HG03060 (cell line): ENCODE measurements around the gene MUC20.
"Not testable (repeated sequence)": the region's sequence is repeated elsewhere in the genome, so short reads cannot be mapped to it uniquely, and the experiment has no call there.

Experiments
- ATAC-seq: cut with Tn5 transposase; IDR thresholded peaks from one replicate; pipeline ENCODE4 v1.9.1; 2021; ENCODE audit warnings: low read depth, moderate number of reproducible peaks; ENCODE audit not compliant: unreplicated experiment

The MUC20 gene

DNA sequence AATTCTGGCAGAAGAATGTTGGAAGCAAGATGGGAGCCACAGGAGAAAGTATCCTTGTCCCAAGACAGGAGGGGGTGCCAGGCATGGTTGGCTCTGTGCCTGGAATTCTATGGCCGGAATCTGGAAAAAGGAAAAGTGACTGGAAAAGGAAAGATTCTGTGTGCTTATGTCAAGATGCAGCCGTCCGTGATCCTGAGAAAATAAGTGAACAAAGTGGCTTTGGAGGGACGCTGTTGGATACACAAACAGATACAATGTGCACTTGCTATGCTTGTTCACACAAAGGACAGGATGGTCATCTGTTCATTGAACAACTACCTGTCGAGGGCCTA lies 28.5 kb upstream of the MUC20 start:
- no peak for ATAC-seq

DNA sequence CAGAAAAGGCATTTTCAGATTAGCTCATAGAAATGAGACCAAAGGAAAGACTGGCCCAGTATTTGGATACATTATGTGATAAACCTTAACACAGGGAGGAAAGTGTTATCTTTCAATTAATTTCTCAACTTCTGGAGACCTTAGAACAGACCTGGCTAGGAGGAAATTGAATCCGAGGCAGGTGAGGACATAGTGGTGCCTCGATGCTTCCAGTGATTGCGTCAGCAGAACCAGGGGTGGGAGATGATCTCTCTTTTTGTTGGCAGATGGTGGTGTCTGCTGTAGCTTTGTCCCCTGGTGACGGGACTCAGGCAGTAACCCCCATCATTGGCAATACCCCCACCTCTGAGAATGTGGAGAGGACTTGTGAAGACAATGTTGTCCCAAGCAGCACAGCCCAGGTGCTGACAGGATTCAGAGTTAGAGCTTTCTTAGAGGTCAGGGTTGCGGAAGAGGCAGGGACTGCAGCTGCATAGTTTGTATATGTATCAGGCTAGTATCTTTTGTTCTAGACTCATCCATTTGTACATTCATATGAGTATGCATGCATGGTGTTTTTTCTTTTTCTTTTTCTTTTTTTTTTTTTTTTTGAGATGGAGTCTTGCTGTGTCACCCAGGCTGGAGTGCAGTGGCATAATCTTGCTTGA lies 27.9 kb upstream of the MUC20 start:
- no peak for ATAC-seq

DNA sequence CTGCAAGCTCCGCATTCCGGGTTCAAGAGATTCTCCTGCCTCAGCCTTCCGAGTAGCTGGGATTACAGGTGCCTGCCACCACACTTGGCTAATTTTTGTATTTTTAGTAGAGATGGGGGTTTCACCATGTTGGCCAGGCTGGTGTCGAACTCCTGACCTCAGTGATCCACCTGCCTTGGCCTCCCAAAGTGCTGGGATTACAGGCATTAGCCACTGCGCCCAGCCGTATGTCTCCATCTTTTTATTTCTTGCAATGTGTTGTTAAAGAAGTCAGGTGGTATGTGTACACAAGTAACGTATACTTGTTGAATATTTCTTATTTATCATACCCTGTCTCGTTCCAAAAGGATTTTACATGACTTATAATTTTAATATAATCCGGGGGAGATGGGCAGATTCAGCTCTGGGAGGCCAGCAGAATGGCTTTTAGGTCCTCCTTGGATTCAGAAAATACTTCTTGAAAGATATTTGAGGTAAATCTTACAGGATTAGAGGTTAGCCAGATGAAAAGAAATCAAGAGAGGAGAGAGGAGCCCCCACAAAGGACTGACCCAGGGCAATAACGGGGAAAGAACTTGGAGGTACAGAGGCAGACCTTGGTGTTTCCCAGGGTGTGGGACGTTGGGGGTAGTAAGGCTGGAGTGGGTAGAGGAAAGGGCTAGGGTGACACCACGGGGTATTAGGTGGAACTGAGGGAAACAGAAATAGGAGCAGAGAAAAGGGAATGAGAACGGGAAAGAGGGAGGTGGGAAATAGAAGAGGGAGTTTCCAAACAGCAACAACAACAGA lies 27.2 kb upstream of the MUC20 start:
- no peak for ATAC-seq

DNA sequence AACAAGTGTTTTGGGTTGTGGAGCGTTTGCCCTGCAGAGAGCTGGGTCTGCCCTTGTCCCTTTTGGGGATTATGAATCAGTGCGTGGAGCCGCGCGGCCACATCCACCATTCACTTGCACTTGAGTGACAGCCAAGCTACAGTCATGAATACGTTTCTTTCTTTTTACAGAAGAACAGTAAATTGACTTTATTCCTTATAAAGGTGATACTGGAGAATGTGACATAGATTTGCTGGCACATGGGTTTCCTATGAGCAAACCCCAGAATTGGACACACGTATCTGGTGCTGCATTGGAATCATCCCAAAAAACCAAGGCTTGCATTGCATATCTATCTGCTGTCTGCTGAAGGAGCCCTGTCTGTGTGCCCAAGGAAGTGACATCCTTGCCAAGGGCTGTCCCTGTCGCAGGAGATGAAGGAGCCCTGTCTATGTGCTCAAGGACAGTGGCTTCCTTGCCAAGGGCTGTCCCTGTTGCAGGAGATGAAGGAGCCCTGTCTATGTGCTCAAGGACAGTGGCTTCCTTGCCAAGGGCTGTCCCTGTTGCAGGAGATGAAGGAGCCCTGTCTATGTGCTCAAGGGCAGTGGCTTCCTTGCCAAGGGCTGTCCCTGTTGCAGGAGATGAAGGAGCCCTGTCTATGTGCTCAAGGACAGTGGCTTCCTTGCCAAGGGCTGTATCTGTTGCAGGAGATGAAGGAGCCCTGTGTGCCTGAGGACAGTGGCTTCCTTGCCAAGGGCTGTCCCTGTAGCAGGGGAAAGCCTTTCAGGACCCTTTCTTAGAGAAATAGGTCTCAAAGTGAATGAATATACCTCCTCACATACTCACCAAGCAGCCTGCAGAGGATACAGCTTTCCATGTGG lies 26.3 kb upstream of the MUC20 start:
- not testable (repeated sequence) for ATAC-seq

DNA sequence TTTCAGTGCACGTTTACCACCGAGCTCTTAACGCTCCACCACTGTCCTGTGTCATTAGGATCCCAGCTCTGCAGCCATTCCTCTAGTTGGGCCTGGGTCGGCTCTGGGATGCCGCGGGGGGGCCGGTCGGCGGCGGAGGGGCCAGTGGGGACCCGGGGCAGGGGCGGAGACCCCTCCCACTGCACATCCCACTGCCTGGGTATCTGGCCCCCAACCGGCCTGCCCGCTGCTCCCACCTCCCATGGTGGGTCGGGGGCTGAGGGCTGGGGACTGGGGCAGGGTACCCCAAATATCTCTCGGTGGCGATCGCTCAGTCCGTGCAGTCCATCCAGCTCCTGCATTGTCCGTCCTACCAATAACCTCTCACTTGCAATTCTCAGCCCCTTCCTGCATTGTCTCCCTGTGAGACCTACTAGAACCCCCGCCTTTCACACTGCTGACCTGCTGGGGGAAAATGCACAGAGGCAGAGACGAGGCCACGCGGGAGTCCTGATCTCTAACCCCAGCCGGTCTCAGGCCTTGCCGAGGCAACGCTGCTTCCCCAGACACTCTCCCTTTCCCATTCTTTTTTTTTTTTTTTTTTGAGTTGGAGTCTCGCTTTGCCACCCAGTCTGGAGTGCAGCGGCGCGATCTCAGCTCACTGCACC lies 24.0 kb upstream of the MUC20 start:
- ATAC-seq, result no peak

DNA sequence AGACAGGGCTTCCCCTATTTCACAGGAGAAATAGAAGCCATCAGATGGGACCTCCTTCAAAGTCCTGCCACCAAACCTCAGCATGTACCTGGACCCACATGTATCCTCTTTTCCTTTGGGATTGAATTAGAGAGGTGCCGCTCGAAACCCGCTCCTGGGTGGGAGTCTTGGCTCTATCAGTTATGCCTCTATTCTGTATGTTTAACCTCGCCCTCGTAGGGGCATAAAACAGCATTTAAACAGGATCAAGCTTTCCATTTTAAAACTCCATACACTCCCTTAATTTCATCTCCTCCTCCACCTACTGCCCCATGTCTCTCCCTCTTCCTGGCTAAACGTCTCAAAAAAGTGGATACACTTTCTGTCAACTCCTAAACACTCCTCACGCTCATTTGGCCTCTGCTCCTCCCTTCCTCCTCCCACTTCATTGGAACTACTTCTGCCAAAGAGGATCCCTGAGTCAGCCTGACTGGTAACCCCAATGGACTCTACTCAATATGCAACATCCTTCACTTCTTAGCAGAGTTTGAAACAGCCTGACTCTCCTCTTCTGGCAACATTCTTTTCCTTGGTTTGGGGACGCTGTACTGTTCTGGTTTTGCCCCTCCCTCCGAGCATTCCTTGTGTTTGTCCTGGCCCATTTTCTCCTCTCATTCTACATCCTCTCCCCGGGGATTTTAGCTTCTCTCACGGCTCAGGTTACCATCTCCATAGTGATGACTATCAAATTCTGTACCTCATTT lies 23.0 kb upstream of the MUC20 start:
- no peak for ATAC-seq

DNA sequence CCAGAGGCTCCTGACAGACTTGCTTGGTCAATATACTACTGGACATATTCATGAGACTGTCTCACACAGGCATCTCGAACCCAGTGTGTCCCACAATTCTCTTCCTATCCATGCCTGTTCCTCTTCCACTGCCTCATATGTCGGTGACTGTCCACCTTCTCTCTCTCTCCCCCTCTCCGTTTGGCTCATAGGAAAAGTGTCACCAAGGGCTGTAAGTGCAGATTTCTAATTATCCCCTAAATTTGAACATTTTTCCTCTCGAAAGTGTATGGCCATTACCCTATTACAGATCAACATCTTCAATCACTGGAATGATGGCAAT lies 22.5 kb upstream of the MUC20 start:
- ATAC-seq, result no peak

DNA sequence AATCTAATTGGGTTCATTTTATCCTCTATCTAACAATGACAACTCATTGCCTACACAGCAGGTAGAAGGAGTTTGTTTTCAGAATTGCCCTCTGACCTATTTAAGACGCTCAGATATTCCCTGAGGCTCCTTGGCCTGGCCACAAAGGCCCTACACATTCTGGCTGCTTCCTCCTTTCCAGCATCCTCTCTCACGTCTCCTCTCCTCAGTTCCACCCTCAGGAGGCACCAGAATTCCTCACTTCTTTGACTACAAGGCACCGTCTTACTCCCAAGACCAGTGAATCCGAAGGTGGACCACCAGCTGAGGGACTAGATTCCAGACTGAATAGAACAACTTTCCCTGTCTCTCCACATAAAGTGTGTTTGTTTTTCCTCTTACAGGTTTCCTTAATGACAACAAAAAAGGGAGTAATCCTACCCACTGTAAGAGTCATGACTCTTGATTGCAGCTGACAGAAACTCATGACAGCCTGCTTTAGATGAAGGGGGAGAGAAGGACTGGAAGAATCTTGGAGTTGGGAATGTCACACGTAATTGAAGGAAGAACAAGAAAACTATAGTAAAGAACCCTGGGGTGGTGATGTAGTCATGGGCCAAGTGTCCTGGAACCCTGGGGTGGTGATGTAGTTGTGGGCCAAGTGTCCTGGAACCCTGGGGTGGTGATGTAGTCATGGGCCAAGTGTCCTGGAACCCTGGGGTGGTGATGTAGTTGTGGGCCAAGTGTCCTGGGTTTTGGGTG lies 22.0 kb upstream of the MUC20 start:
- ATAC-seq, result no peak

DNA sequence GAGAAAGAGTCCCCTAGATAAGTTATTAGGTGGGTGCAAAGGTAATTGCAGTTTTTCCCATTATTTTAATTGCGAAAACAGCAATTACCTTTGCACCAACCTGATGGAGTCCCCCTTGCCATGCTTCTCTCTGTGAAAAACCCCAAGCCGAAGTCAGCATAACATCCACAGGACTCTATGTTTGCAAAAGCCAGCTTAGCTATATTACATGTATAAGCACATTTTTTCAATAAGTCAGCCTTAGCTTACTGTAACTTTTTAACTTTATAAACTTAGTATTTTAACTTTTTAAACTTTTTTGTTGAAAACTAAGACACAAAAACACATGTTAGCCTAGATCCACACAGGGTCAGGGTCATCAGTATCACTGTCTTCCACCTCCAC lies 21.4 kb upstream of the MUC20 start:
- ATAC-seq, result no peak

DNA sequence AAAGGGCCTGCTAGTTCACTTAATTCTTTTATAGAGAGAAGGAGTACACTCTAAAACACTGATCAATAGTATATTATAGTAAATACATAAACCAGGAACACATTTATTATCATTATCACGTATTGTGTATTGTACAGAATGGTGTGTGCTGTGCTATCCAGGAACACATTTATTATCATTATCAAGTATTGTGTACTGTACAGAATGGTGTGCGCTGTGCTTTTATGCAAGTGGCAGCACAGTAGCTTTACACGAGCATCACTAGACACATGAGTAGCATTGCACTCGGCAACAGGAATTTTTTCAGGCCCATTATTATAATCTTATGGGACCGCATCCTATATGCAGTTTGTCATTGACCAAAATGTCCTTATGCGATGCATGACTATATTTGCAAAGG lies 20.9 kb upstream of the MUC20 start:
- no peak for ATAC-seq

DNA sequence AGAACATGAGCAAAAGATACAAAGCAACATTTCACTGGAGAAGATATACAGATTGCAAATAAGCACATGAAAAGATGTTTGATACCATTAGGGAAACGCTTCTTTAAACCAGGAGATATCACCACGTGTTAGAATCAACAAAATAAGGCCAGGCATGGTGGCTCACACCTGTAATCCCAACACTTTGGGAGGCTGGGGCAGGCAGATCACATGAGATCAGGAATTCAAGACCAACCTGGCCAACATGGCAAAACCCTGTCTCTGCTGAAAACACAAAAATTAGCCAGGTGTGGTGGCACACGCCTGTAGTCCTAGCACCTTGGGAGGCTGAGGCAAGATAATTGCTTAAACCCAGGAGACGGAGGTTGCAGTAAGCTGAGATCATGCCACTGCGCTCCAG lies 20.5 kb upstream of the MUC20 start:
- ATAC-seq, result no peak

DNA sequence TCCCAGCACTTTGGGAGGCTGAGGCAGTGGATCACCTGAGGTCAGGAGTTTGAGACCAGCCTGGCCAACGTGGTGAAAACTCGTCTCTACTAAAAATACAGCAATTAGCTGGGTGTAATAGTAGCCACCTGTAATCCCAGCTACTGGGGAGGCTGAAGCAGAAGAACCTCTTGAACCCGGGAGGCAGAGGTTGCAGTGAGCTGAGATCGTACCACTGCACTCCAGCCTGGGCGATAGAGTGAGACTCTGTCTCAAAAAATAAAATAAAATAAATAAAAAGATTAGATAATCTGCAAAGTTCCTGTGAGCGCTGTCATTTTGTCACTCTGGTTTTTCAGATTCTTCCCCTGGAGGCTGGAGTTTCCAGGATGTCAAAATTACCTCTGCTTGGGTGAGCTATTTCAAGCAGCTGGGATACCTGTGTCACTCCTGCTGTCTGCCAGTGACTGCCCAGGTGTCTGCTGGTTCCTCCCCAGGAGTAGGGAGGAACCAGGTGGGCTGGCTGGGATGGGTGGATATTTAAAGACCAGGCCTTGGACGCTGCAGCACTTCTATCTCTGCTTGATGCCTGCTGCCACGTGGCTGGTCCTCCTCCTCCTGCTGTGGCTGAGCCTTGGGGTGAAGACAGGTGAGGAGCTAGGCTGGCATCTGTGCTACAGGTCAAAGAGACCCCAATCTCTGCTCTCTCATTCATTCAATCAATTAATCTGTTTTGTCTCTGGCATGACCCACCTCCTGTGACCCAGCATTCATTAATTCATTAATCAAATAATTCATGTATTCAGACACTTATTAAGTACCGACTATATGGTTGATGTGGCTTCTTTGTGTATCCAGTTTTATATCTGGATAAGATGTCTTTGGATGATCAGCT lies 19.5 kb upstream of the MUC20 start:
- no peak for ATAC-seq

DNA sequence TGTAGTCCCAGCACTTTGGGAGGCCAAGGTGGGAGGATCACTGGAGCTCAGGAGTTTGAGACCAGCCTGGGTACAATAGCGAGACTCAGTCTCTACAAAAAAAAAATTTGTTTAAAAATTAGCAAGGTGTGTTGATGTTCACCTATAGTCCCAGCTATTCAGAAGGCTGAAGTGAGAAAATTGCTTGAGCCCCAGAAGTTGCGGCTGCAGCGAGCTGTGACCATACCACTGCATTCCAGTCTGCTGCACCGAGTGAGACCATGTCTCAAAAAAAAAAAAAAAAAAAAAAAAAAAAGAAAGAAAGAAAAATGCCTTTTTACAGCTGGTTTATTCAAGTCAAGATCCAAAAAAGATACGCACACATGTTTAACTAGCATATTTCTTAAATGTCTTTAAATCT lies 17.0 kb upstream of the MUC20 start:
- no peak for ATAC-seq

DNA sequence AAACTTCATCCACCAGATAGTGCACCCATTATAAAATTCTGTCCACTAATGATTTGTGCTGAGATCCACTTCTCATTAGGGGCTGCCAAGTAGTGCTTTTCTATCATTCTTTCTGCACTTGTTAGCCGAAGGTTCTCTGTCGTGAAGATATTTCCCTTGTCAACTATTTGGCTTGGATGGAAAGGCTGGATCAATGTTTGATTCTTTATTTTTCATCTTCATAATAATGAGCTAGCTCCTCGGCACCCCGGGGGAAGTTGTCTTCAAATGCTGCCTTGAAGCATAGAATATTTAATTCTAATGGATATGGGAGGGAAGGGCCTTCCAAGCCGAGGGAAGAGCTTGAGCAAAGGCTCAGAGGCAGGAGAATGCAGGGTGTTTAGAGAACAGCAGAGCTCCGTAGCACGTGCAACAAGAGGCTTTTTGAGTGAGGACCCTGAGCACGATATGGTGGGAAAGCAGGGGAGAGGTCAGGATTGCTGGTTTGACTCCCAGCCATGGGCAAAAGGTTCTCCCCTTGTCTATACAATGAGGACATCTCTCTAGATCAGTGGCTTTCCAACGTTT lies 16.3 kb upstream of the MUC20 start:
- ATAC-seq, result no peak

DNA sequence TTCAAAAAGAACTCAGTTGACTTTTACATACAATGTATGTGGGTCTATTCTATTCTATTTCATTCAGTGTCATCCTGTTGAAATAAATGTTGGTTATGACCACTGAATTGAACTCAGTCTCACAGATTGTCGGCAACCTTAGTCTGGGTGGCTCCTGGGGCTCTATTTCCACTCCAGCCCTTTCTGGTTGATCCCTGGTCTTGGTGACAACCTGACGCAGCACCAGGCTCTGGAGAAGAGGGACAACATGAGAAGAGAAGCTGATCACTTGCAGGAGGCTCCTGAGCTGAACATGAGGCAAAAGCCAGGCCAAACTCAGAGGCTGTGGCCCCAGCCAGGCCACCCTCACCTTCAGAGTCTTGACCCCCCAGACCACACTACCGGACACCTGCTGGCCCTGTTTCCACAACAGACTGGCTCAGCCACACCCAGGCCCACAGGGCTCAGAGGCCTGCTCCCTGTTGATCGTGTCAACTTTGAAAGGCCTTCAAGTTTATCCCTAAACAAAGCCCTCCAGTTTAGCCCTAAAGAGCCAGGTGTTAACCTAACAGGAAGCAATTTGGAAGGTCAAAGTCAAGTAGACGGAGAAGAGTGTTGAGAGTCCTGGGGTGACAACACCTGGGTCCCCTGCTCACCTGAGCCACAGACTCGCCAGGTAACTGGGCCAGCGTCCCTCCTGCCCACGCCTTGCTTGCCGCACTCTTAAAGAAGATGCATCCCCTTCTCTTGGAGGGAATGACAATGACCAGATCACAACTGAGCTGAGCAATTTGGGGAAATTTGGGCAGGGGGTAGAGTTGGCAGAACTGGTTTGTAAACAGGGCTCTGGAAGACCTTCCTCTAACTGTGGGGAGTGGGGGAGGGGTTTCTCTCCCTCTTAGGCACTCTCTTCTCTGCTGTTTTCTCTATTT lies 15.4 kb upstream of the MUC20 start:
- no peak for ATAC-seq

DNA sequence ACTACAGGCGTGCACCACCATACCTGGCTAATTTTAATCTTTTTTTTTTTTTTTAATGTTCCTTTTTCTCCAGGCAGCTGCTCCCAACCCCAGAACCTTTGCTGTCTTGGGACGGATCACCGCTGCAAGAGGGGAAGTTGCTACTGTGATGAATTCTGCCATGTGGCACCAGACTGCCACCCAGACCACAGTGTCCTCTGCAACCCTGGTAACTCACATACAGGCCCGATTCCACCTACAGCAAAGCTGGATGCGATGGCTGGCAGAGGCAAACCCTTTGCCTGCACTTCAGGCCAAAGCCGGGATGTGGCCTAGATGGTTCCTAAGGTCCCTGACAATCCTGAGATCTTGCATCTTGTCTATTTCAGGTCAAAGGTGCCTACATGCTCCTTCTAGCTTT lies 12.7 kb upstream of the MUC20 start:
- no peak for ATAC-seq

DNA sequence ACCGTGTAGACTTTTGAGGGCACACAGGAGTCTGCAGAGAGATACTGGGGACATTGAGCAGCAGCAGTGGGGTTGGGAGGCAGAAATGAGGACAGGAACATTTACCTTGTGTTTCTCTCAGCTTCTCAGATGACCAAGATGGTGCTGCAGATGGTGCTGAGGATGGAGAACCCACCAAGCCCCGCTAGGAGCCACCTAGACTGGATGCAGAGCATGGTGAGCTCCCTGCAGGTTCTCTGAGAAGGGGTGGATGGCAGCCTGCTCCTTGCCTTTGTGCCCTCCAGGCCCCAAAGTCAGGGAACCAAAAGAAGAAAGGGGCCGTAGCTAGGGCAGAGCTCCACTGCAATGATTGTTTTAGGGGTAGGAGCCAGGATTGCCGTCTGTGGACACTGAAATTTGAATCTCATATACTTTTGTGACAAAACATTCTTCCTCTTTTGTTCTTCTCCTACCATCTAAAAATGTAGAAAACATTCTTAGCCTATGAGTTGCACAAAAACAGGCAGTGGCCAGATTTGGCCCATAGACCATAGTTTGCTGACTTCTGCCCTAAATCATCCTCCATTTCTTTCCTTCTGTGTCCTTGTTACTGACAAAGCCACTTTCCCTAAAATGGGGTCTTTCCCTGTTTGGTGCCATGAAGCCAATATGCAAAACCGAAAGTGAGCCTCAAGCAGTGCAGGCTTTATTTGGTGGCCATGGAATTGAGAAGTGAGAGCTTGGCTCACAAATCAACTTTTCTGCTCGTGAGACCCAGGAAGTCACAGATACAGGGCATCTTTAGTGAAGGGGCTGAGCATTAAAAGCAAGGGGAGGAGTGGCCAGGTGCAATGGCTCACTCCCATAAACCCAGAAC lies 11.9 kb upstream of the MUC20 start:
- ATAC-seq, result no peak
